Neural progenitor cell (in vitro differentiated cells): ENCODE results near the gene APBA3. TPM values are rescaled to one million over a fixed set of nuclear protein-coding genes. Genes with fewer than 3 reads are reported as not detected.
"Not testable (repeated sequence)": the region's sequence is repeated elsewhere in the genome, so short reads cannot be mapped to it uniquely, and the experiment has no call there.

ENCODE experiments used
- DNase-seq: peaks from one replicate; pipeline ENCODE4 v3.0.0-alpha.2; 2016; ENCODE audit warnings: low spot score
- H2AFZ ChIP-seq: fragments of 200-600 bp; sonication (generic); replicated peaks from 2 replicates; pipeline ENCODE4 v1.6.1; 2016; ENCODE audit warnings: antibody characterized with exemption
- H3F3A ChIP-seq: fragments of 200-600 bp; sonication (generic); 2 replicates; pipeline ENCODE4 v1.6.1; 2016; ENCODE audit warnings: antibody characterized with exemption, low read depth
- H3K27ac ChIP-seq: fragments of 200-600 bp; sonication (generic); 2 replicates; pipeline ENCODE4 v1.5.1; 2016; ENCODE audit warnings: mild to moderate bottlenecking
- H3K27me3 ChIP-seq: fragments of 200-600 bp; sonication (generic); 2 replicates; pipeline ENCODE4 v1.6.1; 2016; ENCODE audit warnings: mild to moderate bottlenecking, moderate library complexity
- H3K36me3 ChIP-seq: fragments of 200-600 bp; sonication (generic); 2 replicates; pipeline ENCODE4 v1.5.1; 2016
- H3K4me1 ChIP-seq: fragments of 200-600 bp; sonication (generic); 2 replicates; pipeline ENCODE4 v1.6.1; 2016; ENCODE audit warnings: mixed run types
- H3K4me2 ChIP-seq: fragments of 200-600 bp; sonication (generic); 2 replicates; pipeline ENCODE4 v1.6.1; 2016
- H3K4me3 ChIP-seq: fragments of 200-600 bp; sonication (generic); 2 replicates; pipeline ENCODE4 v1.5.1; 2016
- H3K79me2 ChIP-seq: fragments of 200-600 bp; sonication (generic); 2 replicates; pipeline ENCODE4 v1.6.1; 2016; ENCODE audit warnings: low read depth
- H3K9ac ChIP-seq: fragments of 200-600 bp; sonication (generic); 2 replicates; pipeline ENCODE4 v1.6.1; 2016
- H3K9me3 ChIP-seq: fragments of 200-600 bp; sonication (generic); 2 replicates; pipeline ENCODE4 v1.5.1; 2016; ENCODE audit warnings: low read depth
- H4K20me1 ChIP-seq: fragments of 200-600 bp; sonication (generic); 2 replicates; pipeline ENCODE4 v1.6.1; 2016; ENCODE audit warnings: low read depth
- H3K27ac Mint-ChIP-seq: 3 replicates; pipeline ENCODE4 v1.8.0; 2021; ENCODE audit warnings: mixed read lengths
- H3K27me3 Mint-ChIP-seq: 2 replicates; pipeline ENCODE4 v1.8.0; 2022; ENCODE audit warnings: low read depth, mild to moderate bottlenecking, inconsistent platforms, moderate library complexity, mixed read lengths; ENCODE audit not compliant: insufficient read depth
- H3K36me3 Mint-ChIP-seq: 3 replicates; pipeline ENCODE4 v1.8.0; 2021; ENCODE audit warnings: mixed read lengths
- H3K4me1 Mint-ChIP-seq: 3 replicates; pipeline ENCODE4 v1.8.0; 2021; ENCODE audit warnings: mixed read lengths
- H3K4me3 Mint-ChIP-seq: 3 replicates; pipeline ENCODE4 v1.8.0; 2021; ENCODE audit warnings: mild to moderate bottlenecking, moderate library complexity, mixed read lengths
- H3K9me3 Mint-ChIP-seq: 3 replicates; pipeline ENCODE4 v1.8.0; 2020; ENCODE audit warnings: mixed read lengths
- EZH2 ChIP-seq: fragments of 200-600 bp; sonication (generic); IDR thresholded peaks from 2 replicates; pipeline ENCODE4 v1.6.1; 2017; ENCODE audit warnings: antibody characterized with exemption, mild to moderate bottlenecking, moderate library complexity
- EZH2phosphoT487 ChIP-seq: fragments of 200-600 bp; sonication (generic); IDR thresholded peaks from 2 replicates; pipeline ENCODE4 v1.6.1; 2017; ENCODE audit warnings: antibody characterized with exemption
- total RNA-seq: library from RNA; depleted of rRNA; stranded (reverse); fragments of >200 nt; gene quantifications from 2 replicates; pipeline ENCODE4 v1.2.3, GENCODE V29; 2015; ENCODE audit warnings: low replicate concordance
- TF ChIP-seq, protein P1 (sequence below): fragments of 200-600 bp; sonication (generic); IDR thresholded peaks from 2 replicates; pipeline ENCODE4 v1.5.1; 2017; ENCODE audit warnings: antibody characterized with exemption, mild to moderate bottlenecking

The APBA3 gene
- total RNA-seq, 1 donor from 2014 or later = 17.3 TPM

DNA sequence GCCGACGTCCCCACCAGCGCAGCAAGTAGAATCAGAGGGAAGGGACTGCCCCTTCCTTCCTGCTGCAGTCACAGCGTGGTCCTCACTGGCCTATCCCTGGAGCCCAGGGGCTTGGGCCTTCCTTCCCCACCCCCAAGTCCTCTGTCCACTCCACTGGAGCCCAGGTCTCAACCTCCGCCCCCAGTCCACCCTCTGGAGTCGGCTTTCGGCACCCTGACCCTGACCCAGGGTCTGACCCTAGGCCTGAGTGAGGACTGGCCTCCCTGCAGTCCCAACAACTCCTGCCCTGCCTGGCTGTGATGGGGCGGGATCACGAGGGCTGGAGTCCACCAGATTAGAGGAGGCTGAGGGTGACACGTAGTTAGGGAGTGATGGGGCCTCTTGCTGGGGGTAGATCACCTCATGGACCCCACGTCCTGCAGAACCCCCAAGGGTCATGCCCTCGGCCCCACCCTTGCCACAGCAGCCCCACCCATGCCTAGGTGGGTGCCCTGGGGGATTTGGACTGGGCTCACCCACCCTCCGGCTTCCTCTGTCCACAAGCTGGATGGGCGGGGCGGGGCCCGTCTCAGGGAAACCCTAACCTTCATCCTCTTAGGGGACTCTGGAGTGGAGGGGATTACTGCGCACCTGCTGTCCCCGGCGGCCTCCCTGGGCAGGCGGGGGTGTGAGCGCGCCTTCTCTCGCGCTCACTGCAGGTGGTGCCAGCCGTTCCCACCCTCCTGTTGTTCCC lies 6.7 kb upstream of the APBA3 start:
- Histone ChIP-seq H3K9ac (no peak overlapping the region), H3K9me3 (no peaks in the 10 kb centered on the region), H3K4me2 (no peak overlapping the region), H3K36me3 (no peaks in the 10 kb centered on the region), H3K27ac (no peak overlapping the region), H3K79me2 (peaks cover 10% of the 10 kb centered on the region), H3F3A (peaks cover 4% of the 10 kb centered on the region), H3K4me1 (peaks cover 14% of the 10 kb centered on the region), H3K27me3 (no peaks in the 10 kb centered on the region), H3K4me3 (no peak overlapping the region), H4K20me1 (no peaks in the 10 kb centered on the region), H2AFZ (no peak overlapping the region)
- DNase-seq = no peak
- peaks cover 12% of the 10 kb centered on the region for H3K4me1 Mint-ChIP-seq
- no peaks in the 10 kb centered on the region for H3K9me3 Mint-ChIP-seq
- TF ChIP-seq, protein P1, sequence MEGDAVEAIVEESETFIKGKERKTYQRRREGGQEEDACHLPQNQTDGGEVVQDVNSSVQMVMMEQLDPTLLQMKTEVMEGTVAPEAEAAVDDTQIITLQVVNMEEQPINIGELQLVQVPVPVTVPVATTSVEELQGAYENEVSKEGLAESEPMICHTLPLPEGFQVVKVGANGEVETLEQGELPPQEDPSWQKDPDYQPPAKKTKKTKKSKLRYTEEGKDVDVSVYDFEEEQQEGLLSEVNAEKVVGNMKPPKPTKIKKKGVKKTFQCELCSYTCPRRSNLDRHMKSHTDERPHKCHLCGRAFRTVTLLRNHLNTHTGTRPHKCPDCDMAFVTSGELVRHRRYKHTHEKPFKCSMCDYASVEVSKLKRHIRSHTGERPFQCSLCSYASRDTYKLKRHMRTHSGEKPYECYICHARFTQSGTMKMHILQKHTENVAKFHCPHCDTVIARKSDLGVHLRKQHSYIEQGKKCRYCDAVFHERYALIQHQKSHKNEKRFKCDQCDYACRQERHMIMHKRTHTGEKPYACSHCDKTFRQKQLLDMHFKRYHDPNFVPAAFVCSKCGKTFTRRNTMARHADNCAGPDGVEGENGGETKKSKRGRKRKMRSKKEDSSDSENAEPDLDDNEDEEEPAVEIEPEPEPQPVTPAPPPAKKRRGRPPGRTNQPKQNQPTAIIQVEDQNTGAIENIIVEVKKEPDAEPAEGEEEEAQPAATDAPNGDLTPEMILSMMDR = no peak
- TF ChIP-seq EZH2 = no peak
- no peak for TF ChIP-seq EZH2phosphoT487
- H3K27ac Mint-ChIP-seq = no peak overlapping the region
- H3K36me3 Mint-ChIP-seq = peaks cover 2% of the 10 kb centered on the region
- H3K27me3 Mint-ChIP-seq = peaks cover 5% of the 10 kb centered on the region
- no peak overlapping the region for H3K4me3 Mint-ChIP-seq

DNA sequence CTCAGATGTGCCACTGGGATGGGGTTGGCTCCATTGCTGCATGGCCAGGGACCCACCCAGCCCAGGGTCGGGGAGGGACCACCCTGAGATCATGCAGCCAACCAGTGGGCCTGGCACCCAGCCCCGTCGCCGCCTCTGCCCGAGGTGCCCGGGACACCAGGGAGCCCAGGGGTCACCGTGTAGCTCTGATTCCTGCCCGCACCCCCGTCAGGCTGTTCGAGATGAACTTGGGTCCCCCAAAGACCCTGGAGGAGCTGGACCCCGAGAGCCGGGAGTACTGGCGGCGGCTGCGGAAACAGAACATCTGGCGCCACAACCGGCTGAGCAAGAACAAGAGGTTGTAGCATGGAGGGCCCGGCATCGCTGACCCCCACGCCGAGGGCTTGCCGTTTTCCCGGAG lies 5.6 kb upstream of the APBA3 start:
- H3K36me3 ChIP-seq = no peaks in the 10 kb centered on the region
- DNase-seq = no peak
- no peak overlapping the region for H3K27ac ChIP-seq
- H4K20me1 ChIP-seq = no peaks in the 10 kb centered on the region
- H3F3A ChIP-seq = peaks cover 8% of the 10 kb centered on the region
- H3K4me1 ChIP-seq = peaks cover 11% of the 10 kb centered on the region
- H3K9me3 Mint-ChIP-seq = no peaks in the 10 kb centered on the region
- H3K4me1 Mint-ChIP-seq = peaks cover 13% of the 10 kb centered on the region
- no peak overlapping the region for H3K4me2 ChIP-seq
- H2AFZ ChIP-seq = no peak overlapping the region
- H3K36me3 Mint-ChIP-seq = peaks cover 2% of the 10 kb centered on the region
- no peaks in the 10 kb centered on the region for H3K9me3 ChIP-seq
- H3K4me3 Mint-ChIP-seq = no peak overlapping the region
- H3K9ac ChIP-seq = no peak overlapping the region
- H3K27me3 ChIP-seq = no peaks in the 10 kb centered on the region
- TF ChIP-seq EZH2phosphoT487 = no peak
- TF ChIP-seq EZH2 = no peak
- TF ChIP-seq, protein P1 = no peak
- peaks cover 12% of the 10 kb centered on the region for H3K79me2 ChIP-seq
- H3K4me3 ChIP-seq = no peak overlapping the region
- no peak overlapping the region for H3K27ac Mint-ChIP-seq
- H3K27me3 Mint-ChIP-seq = peaks cover 3% of the 10 kb centered on the region

DNA sequence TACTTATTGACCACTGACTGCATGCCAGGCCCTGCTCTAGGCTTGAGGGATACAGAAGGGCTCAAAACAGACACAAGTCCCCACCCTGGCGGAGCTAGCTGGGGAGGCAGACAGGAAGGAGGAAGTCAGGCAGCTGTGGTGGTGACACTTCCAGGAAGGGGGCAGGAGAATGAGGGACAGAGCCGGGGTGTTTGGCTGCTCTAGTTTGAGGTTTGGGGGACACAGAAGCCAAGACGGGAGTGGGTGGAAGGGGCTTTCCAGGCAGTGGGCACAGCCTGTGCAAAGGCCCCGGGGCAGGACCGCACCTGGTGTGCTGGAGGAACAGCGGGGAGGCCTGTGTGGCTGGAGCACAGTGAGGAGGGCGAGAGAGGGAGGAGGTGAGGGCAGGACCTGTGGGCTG lies 5.0 kb upstream of the APBA3 start:
- TF ChIP-seq, protein P1 = no peak
- TF ChIP-seq EZH2 = no peak
- no peak for TF ChIP-seq EZH2phosphoT487
- Mint-ChIP-seq H3K27me3 (peaks cover 3% of the 10 kb centered on the region), H3K27ac (no peak overlapping the region), H3K4me3 (no peak overlapping the region), H3K9me3 (no peaks in the 10 kb centered on the region), H3K4me1 (peaks cover 17% of the 10 kb centered on the region), H3K36me3 (peaks cover 2% of the 10 kb centered on the region)
- Histone ChIP-seq H3K9ac (no peak overlapping the region), H3K27ac (no peak overlapping the region), H3K36me3 (no peaks in the 10 kb centered on the region), H3K4me1 (peaks cover 7% of the 10 kb centered on the region), H3K9me3 (no peaks in the 10 kb centered on the region), H3F3A (peaks cover 12% of the 10 kb centered on the region), H3K79me2 (peaks cover 12% of the 10 kb centered on the region), H3K4me2 (no peak overlapping the region), H3K27me3 (no peaks in the 10 kb centered on the region), H3K4me3 (no peak overlapping the region), H2AFZ (no peak overlapping the region), H4K20me1 (no peaks in the 10 kb centered on the region)
- DNase-seq = no peak

DNA sequence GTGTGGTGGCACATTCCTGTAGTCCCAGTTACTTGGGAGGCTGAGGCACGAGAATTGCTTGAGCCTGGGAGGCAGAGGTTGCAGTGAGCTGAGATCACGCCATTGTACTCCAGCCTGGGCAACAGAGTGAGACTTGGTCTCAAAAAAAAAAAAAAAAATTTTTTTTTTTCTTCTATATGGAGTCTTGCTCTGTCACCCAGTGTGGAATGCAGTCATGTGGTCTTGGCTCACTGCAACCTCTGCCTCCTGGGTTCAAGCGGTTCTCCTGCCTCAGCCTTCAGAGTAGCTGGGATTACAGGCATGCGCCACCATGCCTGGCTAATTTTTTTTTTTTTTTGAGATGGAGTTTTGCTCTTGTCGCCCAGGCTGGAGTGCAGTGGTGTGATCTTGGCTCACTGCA lies 4.3 kb upstream of the APBA3 start:
- H3K4me1 Mint-ChIP-seq = peaks cover 17% of the 10 kb centered on the region
- not testable (repeated sequence) for H3K27ac Mint-ChIP-seq, H3F3A ChIP-seq, H3K27ac ChIP-seq, H2AFZ ChIP-seq, H3K9ac ChIP-seq, H3K36me3 ChIP-seq, H4K20me1 ChIP-seq, H3K36me3 Mint-ChIP-seq, DNase-seq, H3K27me3 ChIP-seq, H3K9me3 Mint-ChIP-seq, H3K4me3 Mint-ChIP-seq, H3K27me3 Mint-ChIP-seq, H3K4me3 ChIP-seq, H3K9me3 ChIP-seq, H3K4me1 ChIP-seq, H3K4me2 ChIP-seq
- peaks cover 18% of the 10 kb centered on the region for H3K79me2 ChIP-seq
